ENCODE results near the gene MYH6.

Gene MYH6

GRCh38 chr14:23361763-23362162, 46.3 kb downstream of the MYH6 start:
- TF ChIP-seq EZH2 (IDR thresholded peaks at IDR 0.05; ENCODE audit: borderline replicate concordance, low read length), result no peak
- TF ChIP-seq CTCF (IDR thresholded peaks at IDR 0.05; ENCODE audit: low read length), result no peak
- no peaks in the 10 kb centered on the region for H3K4me1 ChIP-seq (ENCODE audit: insufficient read depth, low read length, severe bottlenecking)
- no peak overlapping the region for H2AFZ ChIP-seq (ENCODE audit: low read length)
- H3K4me2 ChIP-seq (ENCODE audit: low read length), result no peak overlapping the region
- no peaks in the 10 kb centered on the region for H3K9me3 ChIP-seq (ENCODE audit: low read length)
- no peak overlapping the region for H3K27ac ChIP-seq (ENCODE audit: low read depth, low read length, poor library complexity, severe bottlenecking)
- peaks cover 5% of the 10 kb centered on the region; the same call in 1 of the 2 replicates for H3K27me3 ChIP-seq (ENCODE audit: insufficient read depth, low read length)
- H3F3A ChIP-seq (ENCODE audit: insufficient read depth, low read length), result no peaks in the 10 kb centered on the region
- H3K9me2 ChIP-seq (ENCODE audit: low read depth, low read length), result no peaks in the 10 kb centered on the region
- no peaks in the 10 kb centered on the region for H3K36me3 ChIP-seq (ENCODE audit: insufficient read depth, low read length)
- no peak overlapping the region for H3K4me3 ChIP-seq (ENCODE audit: low read depth, low read length, poor library complexity, severe bottlenecking)
- H3K79me2 ChIP-seq (ENCODE audit: insufficient read depth, low read length), result no peaks in the 10 kb centered on the region
- H4K20me1 ChIP-seq (ENCODE audit: insufficient read depth, low read length), result no peaks in the 10 kb centered on the region
- no peak overlapping the region for H3K9ac ChIP-seq (ENCODE audit: low read length)

GRCh38 chr14:23361320-23361719, 46.8 kb downstream of the MYH6 start:
- peaks cover 5% of the 10 kb centered on the region; the same call in 1 of the 2 replicates for H3K27me3 ChIP-seq (ENCODE audit: insufficient read depth, low read length)
- H3K9me3 ChIP-seq (ENCODE audit: low read length), result no peaks in the 10 kb centered on the region
- no peaks in the 10 kb centered on the region for H4K20me1 ChIP-seq (ENCODE audit: insufficient read depth, low read length)
- H3K36me3 ChIP-seq (ENCODE audit: insufficient read depth, low read length), result no peaks in the 10 kb centered on the region
- no peaks in the 10 kb centered on the region for H3K9me2 ChIP-seq (ENCODE audit: low read depth, low read length)
- H3K4me2 ChIP-seq (ENCODE audit: low read length), result no peak overlapping the region
- no peak overlapping the region for H3K4me3 ChIP-seq (ENCODE audit: low read depth, low read length, poor library complexity, severe bottlenecking)
- H3K27ac ChIP-seq (ENCODE audit: low read depth, low read length, poor library complexity, severe bottlenecking), result no peak overlapping the region
- no peaks in the 10 kb centered on the region for H3K79me2 ChIP-seq (ENCODE audit: insufficient read depth, low read length)
- no peak for TF ChIP-seq EZH2 (IDR thresholded peaks at IDR 0.05; ENCODE audit: borderline replicate concordance, low read length)
- no peak for TF ChIP-seq CTCF (IDR thresholded peaks at IDR 0.05; ENCODE audit: low read length)
- H3K9ac ChIP-seq (ENCODE audit: low read length), result no peak overlapping the region
- H3F3A ChIP-seq (ENCODE audit: insufficient read depth, low read length), result no peaks in the 10 kb centered on the region
- H3K4me1 ChIP-seq (ENCODE audit: insufficient read depth, low read length, severe bottlenecking), result no peaks in the 10 kb centered on the region
- H2AFZ ChIP-seq (ENCODE audit: low read length), result no peak overlapping the region

- Histone ChIP-seq H3K4me2 (ENCODE audit: low read length) (no peak overlapping the region), H2AFZ (ENCODE audit: low read length) (no peak overlapping the region), H3K36me3 (ENCODE audit: insufficient read depth, low read length) (no peaks in the 10 kb centered on the region), H3K27me3 (ENCODE audit: insufficient read depth, low read length) (peaks cover 5% of the 10 kb centered on the region; the same call in 1 of the 2 replicates), H3K9me2 (ENCODE audit: low read depth, low read length) (no peaks in the 10 kb centered on the region), H3K4me1 (ENCODE audit: insufficient read depth, low read length, severe bottlenecking) (no peaks in the 10 kb centered on the region), H3K27ac (ENCODE audit: low read depth, low read length, poor library complexity, severe bottlenecking) (no peak overlapping the region), H3K79me2 (ENCODE audit: insufficient read depth, low read length) (no peaks in the 10 kb centered on the region), H3K9ac (ENCODE audit: low read length) (no peak overlapping the region), H3K9me3 (ENCODE audit: low read length) (no peaks in the 10 kb centered on the region), H3F3A (ENCODE audit: insufficient read depth, low read length) (no peaks in the 10 kb centered on the region), H3K4me3 (ENCODE audit: low read depth, low read length, poor library complexity, severe bottlenecking) (no peak overlapping the region), H4K20me1 (ENCODE audit: insufficient read depth, low read length) (no peaks in the 10 kb centered on the region)
- TF ChIP-seq CTCF (IDR thresholded peaks at IDR 0.05; ENCODE audit: low read length), result no peak
- TF ChIP-seq EZH2 (IDR thresholded peaks at IDR 0.05; ENCODE audit: borderline replicate concordance, low read length), result no peak
Measured at GRCh38 chr14:23360496-23360895, 47.6 kb downstream of the MYH6 start.
